Activated naive CD4-positive, alpha-beta T cell treated with Interleukin-2 at 50 U/mL for 16 hours (primary cell): ENCODE measurements around the gene GBP1.
"Not testable (repeated sequence)": the region's sequence is repeated elsewhere in the genome, so short reads cannot be mapped to it uniquely, and the experiment has no call there.

ENCODE experiments used
- DNase-seq: peaks from one replicate; pipeline ENCODE4 v3.0.0-alpha.2; 2020

Gene GBP1

GRCh38 chr1:89065079-89065868, at the start of gene GBP1:
GBP1 (minus strand) TSS chr1:89065208; CDS start chr1:89063234, 1,974 bp downstream.
- peak; percentile 44 for DNase-seq

- no peak for DNase-seq
Measured at GRCh38 chr1:89114662-89115061, 49.7 kb upstream of the GBP1 start.

GRCh38 chr1:89112871-89113613, 48.0 kb upstream of the GBP1 start:
- DNase-seq: no peak

GRCh38 chr1:89104687-89105086, 39.7 kb upstream of the GBP1 start:
- DNase-seq: no peak

- DNase-seq: no peak
Measured at GRCh38 chr1:89104147-89104546, 39.1 kb upstream of the GBP1 start.

- DNase-seq: no peak
Measured at GRCh38 chr1:89102021-89102420, 37.0 kb upstream of the GBP1 start.

- no peak for DNase-seq
Measured at GRCh38 chr1:89100412-89100811, 35.4 kb upstream of the GBP1 start.

GRCh38 chr1:89098857-89099256, 33.8 kb upstream of the GBP1 start:
- no peak for DNase-seq

- no peak for DNase-seq
Measured at GRCh38 chr1:89095737-89096136, 30.7 kb upstream of the GBP1 start.

GRCh38 chr1:89089962-89090361, 25.0 kb upstream of the GBP1 start:
- DNase-seq: no peak

- no peak for DNase-seq
Measured at GRCh38 chr1:89088572-89088971, 23.6 kb upstream of the GBP1 start.

GRCh38 chr1:89087241-89087640, 22.2 kb upstream of the GBP1 start:
- no peak for DNase-seq

GRCh38 chr1:89085781-89086180, 20.8 kb upstream of the GBP1 start:
- DNase-seq: peak; percentile 38

GRCh38 chr1:89081005-89081404, 16.0 kb upstream of the GBP1 start:
- DNase-seq: no peak

GRCh38 chr1:89080068-89080467, 15.1 kb upstream of the GBP1 start:
- DNase-seq: not testable (repeated sequence)

GRCh38 chr1:89072466-89073065, 7.6 kb upstream of the GBP1 start:
- DNase-seq: not testable (repeated sequence)

GRCh38 chr1:89070509-89070908, 5.5 kb upstream of the GBP1 start:
- DNase-seq: no peak

- DNase-seq: no peak
Measured at GRCh38 chr1:89069951-89070350, 4.9 kb upstream of the GBP1 start.

GRCh38 chr1:89068291-89068690, 3.3 kb upstream of the GBP1 start:
- DNase-seq: no peak

GRCh38 chr1:89064632-89065031, 376 bp downstream of the GBP1 start:
- DNase-seq: no peak

- DNase-seq: no peak
Measured at GRCh38 chr1:89063094-89063493, 1.9 kb downstream of the GBP1 start.

GRCh38 chr1:89060091-89060490, 4.9 kb downstream of the GBP1 start:
- DNase-seq: no peak

- DNase-seq: no peak
Measured at GRCh38 chr1:89051955-89052312, 13.1 kb downstream of the GBP1 start.
